LNCaP clone FGC (cell line): Measurements from ENCODE around the gene BMP5.

ENCODE experiments used
- DNase-seq: peaks from one replicate; pipeline ENCODE4 v3.0.0-alpha.2; 2011; ENCODE audit warnings: low read depth
- H3K4me3 ChIP-seq: 2 replicates; pipeline ENCODE4 v1.5.1; 2011; ENCODE audit warnings: mild to moderate bottlenecking, low read depth, low read length, control low read depth
- TF ChIP-seq, protein P1 (sequence below): IDR thresholded peaks from 2 replicates; pipeline ENCODE4 v1.5.1; 2012; ENCODE audit warnings: mild to moderate bottlenecking; ENCODE audit not compliant: control insufficient read depth, insufficient read depth; ENCODE audit errors: extremely low read depth

Gene BMP5

DNA sequence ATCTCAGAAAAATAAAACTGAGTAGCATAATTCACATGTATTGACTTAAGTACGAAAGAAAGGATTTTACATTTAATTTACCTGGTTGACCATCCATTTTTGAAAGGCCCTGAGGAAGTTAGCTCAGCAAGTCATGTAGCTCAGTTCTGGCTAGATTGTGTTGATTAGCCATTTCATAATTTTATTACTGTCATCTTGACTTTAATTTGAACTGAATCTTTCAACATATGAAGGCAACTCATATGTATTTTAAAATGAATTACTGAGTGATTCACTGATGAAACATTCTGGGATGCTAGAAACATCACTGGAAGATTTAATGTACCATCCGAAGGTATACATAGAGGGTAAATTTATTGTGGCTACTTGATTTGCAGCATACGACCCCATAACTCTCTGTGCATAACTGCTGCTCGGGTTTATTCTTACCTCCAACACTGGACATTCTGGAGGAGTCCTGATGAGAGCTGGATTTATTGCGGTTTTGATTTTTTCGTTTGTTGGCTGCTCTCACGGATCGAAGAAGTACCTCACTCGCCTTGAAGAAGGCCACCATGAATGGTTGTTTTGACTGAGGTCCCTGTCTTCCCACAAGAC is 101.7 kb downstream of the BMP5 start:
- no peak overlapping the region for H3K4me3 ChIP-seq
- TF ChIP-seq, protein P1, sequence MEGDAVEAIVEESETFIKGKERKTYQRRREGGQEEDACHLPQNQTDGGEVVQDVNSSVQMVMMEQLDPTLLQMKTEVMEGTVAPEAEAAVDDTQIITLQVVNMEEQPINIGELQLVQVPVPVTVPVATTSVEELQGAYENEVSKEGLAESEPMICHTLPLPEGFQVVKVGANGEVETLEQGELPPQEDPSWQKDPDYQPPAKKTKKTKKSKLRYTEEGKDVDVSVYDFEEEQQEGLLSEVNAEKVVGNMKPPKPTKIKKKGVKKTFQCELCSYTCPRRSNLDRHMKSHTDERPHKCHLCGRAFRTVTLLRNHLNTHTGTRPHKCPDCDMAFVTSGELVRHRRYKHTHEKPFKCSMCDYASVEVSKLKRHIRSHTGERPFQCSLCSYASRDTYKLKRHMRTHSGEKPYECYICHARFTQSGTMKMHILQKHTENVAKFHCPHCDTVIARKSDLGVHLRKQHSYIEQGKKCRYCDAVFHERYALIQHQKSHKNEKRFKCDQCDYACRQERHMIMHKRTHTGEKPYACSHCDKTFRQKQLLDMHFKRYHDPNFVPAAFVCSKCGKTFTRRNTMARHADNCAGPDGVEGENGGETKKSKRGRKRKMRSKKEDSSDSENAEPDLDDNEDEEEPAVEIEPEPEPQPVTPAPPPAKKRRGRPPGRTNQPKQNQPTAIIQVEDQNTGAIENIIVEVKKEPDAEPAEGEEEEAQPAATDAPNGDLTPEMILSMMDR = no peak
- DNase-seq = no peak

DNA sequence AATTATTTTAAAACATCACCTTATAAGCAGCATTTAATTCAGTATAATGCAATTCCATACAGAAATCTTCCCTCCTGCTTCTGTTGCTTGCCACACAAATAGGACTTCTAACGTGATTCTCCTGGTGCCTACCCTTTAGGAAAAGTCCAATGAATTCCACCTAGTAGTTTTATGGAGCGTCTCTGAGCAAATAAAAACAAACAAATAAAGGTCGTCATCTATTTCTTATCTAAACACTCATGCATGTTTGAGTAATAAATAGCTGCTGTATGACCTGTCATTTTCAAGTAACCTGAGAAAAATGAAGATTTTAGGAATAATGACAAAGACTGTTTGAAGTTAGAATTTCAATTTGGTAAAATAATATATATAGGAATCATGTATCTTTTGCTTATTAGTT is 102.7 kb downstream of the BMP5 start:
- DNase-seq = no peak
- H3K4me3 ChIP-seq = no peak overlapping the region
- TF ChIP-seq, protein P1 = no peak

DNA sequence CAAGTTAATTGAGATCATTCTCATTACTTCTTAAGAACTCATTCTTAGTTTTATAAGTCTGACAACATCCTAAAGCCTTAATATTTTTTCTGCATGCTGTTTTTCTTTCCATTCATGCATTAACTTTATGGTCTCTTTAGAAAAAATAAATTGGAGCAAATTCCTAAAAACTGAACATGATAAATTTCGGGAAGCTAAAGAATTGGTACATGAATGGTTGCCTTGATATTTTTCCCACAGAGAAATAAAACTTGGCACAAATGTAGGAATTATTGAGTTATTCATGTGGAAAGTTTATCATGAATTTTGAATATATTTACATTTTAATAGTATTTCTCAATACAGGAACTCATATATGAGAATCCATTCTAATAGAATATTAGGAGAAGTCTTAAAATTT is 115.9 kb downstream of the BMP5 start:
- no peak overlapping the region for H3K4me3 ChIP-seq
- TF ChIP-seq, protein P1 = no peak
- DNase-seq = no peak

DNA sequence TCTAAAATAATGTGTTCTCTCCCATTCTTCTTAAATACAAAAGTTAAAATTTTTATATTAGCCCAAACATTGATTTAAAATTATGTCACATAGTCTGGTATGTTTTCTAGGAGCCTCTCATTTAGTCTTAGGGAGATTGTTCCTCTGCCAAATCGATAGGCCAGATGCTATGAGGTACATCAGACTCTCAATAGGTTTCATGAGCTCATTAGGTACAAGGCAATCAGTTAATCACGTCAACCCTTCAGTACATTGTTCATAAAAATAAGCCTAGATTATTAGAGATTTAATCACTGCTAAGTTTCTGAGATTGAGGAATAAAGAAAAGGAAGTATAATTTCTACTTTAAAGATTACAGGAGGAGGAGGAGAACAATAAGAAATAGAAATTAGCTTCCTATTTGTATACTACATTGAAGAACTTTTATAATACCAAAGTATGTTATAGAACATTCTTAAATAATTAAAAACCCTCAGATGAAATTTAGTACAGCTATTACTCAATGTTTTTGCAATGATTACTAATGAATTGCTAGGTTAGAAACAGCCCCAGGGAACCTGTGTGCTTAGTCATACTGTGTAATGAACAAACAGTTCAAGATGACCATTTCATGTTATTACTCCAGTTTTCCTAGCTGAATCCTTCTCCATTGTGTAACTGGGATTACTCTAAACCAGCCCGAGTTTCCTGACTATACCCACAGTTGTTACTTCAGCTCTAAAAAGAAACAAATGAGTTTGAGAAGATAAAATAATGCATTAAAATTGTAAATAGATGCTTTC is 117.0 kb downstream of the BMP5 start:
- no peak for DNase-seq
- H3K4me3 ChIP-seq = no peak overlapping the region
- TF ChIP-seq, protein P1 = no peak

DNA sequence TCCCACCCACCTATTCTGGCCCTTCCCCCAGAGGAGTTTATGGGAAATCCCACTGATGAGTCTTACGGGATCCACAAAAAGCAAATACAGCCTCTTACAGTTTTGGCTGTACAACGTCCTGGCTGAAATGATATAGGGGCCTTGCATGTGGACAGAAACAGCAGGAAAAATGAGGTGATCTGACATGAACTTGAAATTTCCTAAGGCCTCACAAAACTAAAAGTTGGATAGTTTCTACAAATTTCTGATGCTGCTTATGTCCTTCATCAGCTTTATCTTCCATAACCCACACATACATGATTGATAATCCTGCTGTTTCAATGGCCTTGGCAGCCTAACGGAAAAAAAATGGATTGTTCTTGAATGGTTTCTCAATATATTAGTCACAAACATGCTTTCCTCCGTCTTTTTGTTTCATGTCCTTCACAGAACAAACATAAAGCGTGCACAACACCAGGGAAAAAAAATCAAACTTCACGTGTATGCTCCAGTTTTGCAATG is 118.8 kb downstream of the BMP5 start:
- DNase-seq = no peak
- TF ChIP-seq, protein P1 = no peak
- H3K4me3 ChIP-seq = no peak overlapping the region

DNA sequence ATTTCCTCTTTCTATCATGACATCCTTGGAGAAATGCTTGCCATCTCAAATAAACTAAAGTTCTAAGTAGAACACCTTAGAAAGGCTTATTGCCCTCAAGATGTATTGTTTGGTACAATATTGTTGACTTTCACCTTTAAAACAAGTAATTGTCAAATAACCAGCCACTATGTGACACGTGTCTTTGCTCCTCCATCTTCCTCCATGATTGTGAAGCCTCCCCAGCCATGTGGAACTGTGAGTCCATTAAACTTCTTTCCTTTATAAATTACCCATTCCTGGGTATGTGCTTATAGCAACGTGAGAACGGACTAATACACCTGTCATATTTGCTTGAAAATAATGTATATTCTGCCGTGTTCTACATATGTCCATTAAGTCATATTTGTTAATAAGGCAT is 126.5 kb downstream of the BMP5 start:
- TF ChIP-seq, protein P1 = no peak
- H3K4me3 ChIP-seq = no peak overlapping the region
- DNase-seq = no peak
